ENCODE results near the gene ENTPD6. TPM values are rescaled to one million over a fixed set of nuclear protein-coding genes. Genes with fewer than 3 reads are reported as not detected.

ENTPD6 gene
- total and polyA plus RNA-seq, 9 donors, result 29.5 to 44.3 (median 33.8) TPM

DNA sequence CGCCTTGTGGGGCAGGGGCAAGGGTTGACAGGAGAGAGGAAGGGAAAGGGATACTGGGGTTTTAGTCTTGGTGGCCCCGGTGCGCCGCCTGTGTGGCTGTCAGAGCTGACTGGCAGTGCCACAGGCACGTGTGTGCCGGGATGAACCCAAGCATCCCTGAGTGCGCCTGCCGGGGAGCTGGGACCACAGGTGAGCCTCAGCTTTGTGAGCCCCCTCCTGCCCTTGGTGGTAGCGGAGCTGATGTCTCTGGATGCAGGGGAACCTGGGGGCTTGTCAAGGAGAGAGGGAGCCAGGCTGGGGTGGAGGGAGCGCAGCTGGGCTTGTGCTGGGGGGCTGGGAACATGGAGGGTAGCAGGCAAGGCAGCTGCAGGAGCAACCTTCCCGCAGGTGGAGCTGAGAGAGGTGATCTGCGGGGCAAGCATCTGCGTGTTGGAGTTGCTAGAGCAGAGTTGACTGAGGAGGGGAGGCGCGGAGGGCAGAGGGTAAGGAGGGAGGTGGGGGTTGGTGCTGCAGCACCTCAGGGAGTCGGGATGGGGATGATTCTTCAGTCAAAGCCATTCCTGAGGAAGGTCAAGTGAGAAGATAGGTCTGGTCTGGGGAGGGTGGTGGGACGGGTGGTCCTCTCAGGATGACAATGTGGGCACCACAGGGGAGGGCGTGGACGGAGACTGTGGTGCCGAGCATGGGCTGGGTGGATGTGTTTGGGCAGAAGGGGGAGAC, 80.5 kb downstream of the ENTPD6 start:
- H3K9me3 ChIP-seq (replicated peaks; ENCODE audit: control insufficient read depth, low read depth, low read length), result no peaks in the 10 kb centered on the region
- 96% methylated on average over 19 of the region's 20 CpGs for WGBS (ENCODE audit: insufficient coverage)
- no peak overlapping the region for H3K27ac ChIP-seq (ENCODE audit: low read length)
- peaks cover 71% of the 10 kb centered on the region for H3K36me3 ChIP-seq (ENCODE audit: control insufficient read depth, insufficient read depth, low read length)
- no peak overlapping the region for H3K4me3 ChIP-seq (ENCODE audit: low read length)
- no peaks in the 10 kb centered on the region for H3K4me1 ChIP-seq (ENCODE audit: control insufficient read depth, insufficient read depth, low read length)
- DNase-seq, result no peak
- H3K27me3 ChIP-seq (ENCODE audit: control insufficient read depth, insufficient read depth, low read length), result no peaks in the 10 kb centered on the region

Other genes with a start within 250 kb of the ENTPD6 start
- 0.35 TPM for gene CST7, start 246.4 kb upstream of the ENTPD6 start, total RNA-seq
- 1 to 10 TPM in 3 of 8 donors, under 1 TPM in 5; 0.11 to 1.1 (median 0.71) TPM for gene CST7, start 246.4 kb upstream of the ENTPD6 start, polyA plus RNA-seq (ENCODE audit: insufficient read depth in 1 of 8, insufficient read length in 8 of 8, low replicate concordance in 1 of 8)
- gene APMAP, start 203.0 kb upstream of the ENTPD6 start, total RNA-seq, result 43.4 TPM
- gene APMAP, start 203.0 kb upstream of the ENTPD6 start, polyA plus RNA-seq (ENCODE audit: insufficient read depth in 1 of 8, insufficient read length in 8 of 8, low replicate concordance in 1 of 8), result 10 to 100 TPM; 46.8 to 66.4 (median 54.3) TPM
- gene ACSS1, start 137.6 kb upstream of the ENTPD6 start, total RNA-seq, result 10.5 TPM
- 10 to 100 TPM; 17.1 to 28.9 (median 21.6) TPM for gene ACSS1, start 137.6 kb upstream of the ENTPD6 start, polyA plus RNA-seq (ENCODE audit: insufficient read depth in 1 of 8, insufficient read length in 8 of 8, low replicate concordance in 1 of 8)
- not detected for gene VSX1, start 113.6 kb upstream of the ENTPD6 start, total RNA-seq
- gene VSX1, start 113.6 kb upstream of the ENTPD6 start, polyA plus RNA-seq (ENCODE audit: insufficient read depth in 1 of 8, insufficient read length in 8 of 8, low replicate concordance in 1 of 8), result under 1 TPM in 1 of 8 donors, not detected in 7; 0.12 TPM
- gene PYGB, start 52.4 kb downstream of the ENTPD6 start, total RNA-seq, result 21.9 TPM
- 10 to 100 TPM; 20.7 to 31.5 (median 26.2) TPM for gene PYGB, start 52.4 kb downstream of the ENTPD6 start, polyA plus RNA-seq (ENCODE audit: insufficient read depth in 1 of 8, insufficient read length in 8 of 8, low replicate concordance in 1 of 8)
- 14.3 TPM for gene ABHD12, start 195.1 kb downstream of the ENTPD6 start, total RNA-seq
- 10 to 100 TPM; 13.3 to 22.0 (median 16.9) TPM for gene ABHD12, start 195.1 kb downstream of the ENTPD6 start, polyA plus RNA-seq (ENCODE audit: insufficient read depth in 1 of 8, insufficient read length in 8 of 8, low replicate concordance in 1 of 8)
- gene GINS1, start 212.0 kb downstream of the ENTPD6 start, total RNA-seq, result 5.2 TPM
- gene GINS1, start 212.0 kb downstream of the ENTPD6 start, polyA plus RNA-seq (ENCODE audit: insufficient read depth in 1 of 8, insufficient read length in 8 of 8, low replicate concordance in 1 of 8), result 10 to 100 TPM in 1 of 8 donors, 1 to 10 TPM in 7; 6.6 to 10.1 (median 7.9) TPM